Measurements from ENCODE around the gene GPR85.
"Not testable (repeated sequence)": the region's sequence is repeated elsewhere in the genome, so short reads cannot be mapped to it uniquely, and the experiment has no call there.

GPR85 gene

DNA sequence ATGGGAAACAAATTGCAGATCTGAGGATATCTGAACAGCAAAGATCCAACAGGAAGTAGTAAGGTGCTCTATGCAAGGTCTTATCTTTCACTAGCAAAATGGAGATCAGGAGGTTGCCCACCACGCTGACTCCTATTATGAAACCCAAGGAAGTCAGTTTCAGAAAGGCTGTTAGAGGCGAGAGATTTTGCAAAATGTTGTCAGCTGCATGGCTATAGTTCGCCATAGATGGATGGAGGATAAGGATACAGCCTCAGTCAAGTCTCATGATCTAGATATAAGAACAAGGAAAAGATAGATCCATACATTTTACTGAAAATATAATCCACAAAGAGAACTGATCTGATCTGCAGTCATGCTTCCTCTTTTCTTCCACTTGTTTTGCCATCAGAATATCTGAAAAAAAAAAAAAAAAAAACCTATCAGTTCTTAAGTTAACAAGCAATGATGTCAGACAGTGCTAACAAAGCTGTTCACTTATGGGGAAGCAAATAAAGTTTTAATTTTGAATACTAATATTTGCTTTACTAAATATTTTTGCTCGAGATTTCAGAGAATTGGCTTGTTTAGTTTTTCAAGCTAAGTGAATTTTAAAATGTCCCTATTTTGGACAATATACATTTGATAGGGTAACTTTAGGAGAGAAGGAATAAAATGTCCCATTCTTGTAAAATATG lies 2.0 kb downstream of the GPR85 start:
- no peak for DNase-seq (ENCODE audit: low read depth in 2 of 2)

DNA sequence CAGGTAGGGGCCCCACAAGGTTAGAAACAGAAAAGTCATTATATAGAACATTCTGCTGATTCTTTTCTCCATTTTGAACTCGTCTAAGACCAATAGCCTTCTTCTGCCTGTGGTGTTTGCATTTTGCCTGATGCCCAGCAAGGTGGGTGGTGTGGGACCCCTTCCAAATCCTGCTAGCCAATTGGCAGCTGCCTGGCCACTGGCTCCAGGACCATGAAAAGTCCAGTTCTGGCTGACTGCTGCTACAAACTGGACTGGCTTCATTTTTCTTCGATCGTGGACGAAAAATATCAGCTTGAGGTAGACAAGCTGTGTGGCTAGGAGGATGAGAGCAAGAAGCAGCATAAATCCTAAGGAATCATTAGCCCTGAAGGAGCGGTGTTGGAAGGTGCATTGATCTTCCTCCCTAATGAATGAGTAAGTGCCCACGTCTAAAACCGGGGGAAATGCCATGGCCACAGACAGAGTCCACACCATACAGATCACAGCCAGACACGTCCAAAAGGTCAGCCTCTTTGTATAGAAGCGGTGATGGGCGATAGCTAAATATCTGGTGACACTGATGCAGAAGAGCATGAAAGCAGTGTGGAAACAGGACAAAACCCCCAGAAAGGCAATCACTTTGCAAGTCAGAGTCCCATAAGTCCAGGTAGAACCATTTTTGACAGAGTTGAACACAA lies 2.7 kb downstream of the GPR85 start:
- DNase-seq (ENCODE audit: low read depth in 2 of 2): no peak

DNA sequence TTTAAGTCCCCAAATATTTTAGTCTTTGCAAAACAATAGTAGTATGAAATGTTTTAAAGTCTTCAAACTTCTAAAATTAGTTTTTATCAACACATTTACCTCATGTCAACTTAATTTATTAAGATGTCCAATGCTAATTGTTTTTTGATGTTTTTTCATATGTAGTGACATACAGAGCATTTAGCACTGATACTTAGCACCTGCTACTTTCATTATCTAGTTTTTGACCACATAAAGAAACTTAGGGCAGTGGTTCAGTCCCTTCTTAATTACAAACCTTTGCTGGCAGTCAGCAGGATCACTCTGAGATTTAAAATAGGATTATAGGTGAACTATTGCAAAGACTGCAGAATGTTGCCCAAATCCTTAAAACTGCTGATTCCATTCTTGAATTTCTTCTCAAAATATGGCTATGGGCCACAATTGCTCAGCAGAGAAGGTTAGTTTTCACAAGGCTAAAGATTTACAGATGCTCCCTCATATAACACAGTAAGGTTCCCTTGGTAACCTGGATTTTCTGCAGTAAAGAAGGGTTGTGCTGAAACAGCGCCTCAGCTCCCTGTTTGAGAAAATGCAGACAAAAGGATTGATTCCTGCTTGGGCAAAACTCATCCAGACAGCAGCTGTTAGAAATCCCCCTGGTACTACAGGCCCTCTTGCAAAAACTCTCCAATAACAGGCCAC lies 3.4 kb downstream of the GPR85 start:
- no peak for DNase-seq (ENCODE audit: low read depth in 2 of 2)

DNA sequence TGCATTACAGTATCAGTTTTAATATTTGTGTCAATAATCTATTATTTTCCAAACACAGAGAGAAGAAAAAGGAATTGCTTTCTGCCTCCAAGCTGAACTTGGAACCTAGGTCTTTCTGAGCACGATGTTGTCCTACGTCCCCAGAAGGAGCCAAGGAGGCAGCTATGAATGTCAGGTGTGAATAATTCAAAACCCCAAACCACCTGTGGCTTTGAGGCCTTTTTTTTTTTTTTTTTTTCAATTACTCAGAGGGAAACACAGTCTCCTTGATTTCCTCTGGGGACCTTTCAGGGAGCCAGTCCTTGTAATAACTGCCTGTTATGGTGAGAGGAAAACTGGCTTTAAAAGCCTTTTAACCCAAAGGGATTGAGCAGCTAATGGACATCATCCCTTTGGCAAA lies 8.3 kb downstream of the GPR85 start:
- DNase-seq (ENCODE audit: low read depth in 2 of 2): no peak

DNA sequence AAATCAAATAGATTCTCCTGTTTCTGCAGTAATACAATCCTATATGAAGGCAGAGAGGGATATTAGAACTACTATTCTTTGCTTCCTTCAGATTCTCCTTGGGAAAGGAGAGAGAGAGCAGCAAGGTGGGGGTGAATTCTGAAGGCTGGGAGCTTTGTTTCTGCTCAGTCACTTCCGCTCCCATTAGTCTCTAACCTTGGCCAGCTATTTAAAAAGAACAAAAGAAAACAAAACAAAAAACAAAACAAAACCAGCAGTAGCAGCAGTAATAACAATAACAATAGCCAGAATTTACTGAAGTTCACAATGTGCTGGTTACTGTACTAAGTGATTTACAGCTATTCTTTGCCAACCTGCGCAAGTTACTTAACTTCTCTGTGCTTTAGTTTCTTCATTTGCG lies 9.9 kb downstream of the GPR85 start:
- no peak for DNase-seq (ENCODE audit: low read depth in 2 of 2)

DNA sequence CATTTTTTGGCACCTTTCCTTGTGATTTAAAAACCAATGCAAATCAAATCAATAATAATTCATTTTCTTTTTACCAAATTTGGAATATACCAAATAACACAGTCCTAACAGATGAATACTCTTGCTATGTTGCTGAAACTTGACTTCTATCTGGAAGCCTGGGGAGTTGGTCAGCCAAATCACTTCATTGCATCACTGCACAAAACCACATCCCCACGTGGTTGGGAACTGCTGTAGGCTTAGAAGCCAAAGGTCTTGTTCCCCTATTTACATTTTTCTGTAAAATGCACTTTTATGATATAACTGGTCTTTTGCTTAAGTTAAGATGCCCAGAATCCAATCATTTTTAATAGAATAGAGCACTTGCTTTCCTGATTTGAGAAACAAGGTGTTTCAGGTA lies 15.2 kb downstream of the GPR85 start:
- DNase-seq (ENCODE audit: low read depth in 2 of 2): no peak

DNA sequence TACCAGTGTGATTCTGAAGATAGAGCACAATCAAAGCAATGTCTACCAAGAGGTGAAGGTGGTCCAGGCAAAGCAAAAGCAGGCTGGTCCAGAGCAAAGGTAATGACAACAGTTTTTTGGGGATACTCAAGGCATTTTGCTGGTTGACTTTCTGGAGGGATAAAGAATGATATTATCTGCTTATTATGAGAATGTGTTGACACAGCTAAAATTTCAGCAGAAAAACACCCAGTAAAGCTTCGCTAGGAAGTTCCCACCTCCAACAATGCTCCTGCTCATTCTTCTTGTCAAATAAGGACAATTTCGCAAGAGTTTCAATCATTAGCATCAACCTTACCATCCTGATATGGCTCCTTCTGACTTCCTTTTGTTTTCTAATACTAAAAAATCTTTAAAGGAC lies 24.1 kb downstream of the GPR85 start:
- no peak for DNase-seq (ENCODE audit: low read depth in 2 of 2)

DNA sequence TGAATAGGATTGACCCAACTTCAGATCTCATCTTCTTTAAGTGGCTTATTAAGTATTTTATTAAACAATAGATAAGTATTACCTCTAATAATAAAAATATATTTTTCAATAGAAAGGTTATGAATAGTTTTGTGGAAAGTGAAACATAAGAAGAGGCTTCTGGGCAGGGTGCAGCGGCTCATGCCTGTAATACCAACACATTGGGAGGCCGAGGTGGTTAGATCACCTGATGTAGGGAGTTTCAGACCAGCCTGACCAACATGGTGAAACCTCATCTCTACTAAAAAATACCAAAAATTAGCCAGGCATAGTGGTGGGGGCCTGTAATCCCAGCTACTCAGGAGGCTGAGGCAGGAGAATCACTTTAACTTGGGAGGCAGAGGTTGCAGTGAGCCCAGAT lies 26.5 kb downstream of the GPR85 start:
- no peak for DNase-seq (ENCODE audit: low read depth in 2 of 2)

DNA sequence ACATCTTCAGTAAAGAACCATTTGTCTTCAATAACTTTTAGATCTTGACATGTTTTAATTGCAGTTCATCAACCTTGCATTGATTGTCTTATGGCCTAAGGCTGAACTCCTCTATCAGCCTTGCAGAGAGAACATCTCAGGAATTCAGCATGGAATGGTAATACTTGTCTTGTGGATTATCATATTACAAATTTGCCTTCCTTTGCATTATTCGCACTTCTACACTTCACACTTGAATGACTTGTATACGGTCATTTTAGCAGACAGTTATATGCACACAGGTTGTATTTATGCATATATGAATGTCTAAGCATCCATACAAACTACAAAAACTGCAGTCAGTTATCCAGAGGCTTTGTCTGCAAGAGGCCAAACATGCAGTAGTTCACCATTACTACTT lies 31.7 kb downstream of the GPR85 start:
- DNase-seq (ENCODE audit: low read depth in 2 of 2): no peak

DNA sequence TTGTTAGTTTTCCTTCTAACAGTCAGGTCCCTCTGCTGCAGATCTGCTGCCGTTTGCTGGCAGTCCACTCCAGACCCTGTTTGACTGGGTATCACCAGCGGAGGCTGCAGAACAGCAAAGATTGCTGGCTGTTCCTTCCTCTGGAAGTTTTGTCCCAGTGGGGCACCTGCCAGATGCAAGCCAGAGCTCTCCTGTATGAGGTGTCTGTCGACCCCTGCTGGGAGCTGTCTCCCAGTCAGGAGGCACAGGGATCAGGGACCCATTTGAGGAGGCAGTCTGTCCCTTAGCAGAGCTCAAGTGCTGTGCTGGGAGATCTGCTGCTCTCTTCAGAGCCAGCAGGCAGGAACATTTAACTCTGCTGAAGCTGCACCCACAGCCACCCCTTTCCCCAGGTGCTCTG lies 32.4 kb downstream of the GPR85 start:
- DNase-seq (ENCODE audit: low read depth in 2 of 2): not testable (repeated sequence)

DNA sequence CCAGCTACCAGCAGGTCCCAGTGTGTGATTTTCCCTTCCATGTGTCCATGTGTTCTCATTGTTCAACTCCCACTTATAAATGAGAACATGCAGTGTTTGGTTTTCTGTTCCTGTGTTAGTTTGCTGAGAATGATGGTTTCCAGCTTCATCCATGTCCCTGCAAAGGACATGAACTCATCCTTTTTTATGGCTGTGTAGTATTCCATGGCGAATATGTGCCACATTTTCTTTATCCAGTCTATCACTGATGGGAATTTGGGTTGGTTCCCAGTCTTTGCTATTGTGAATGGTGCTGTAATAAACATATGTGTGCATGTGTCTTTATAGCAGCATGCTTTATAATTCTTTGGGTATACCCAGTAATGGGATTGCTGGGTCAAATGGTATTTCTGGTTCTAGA lies 37.4 kb downstream of the GPR85 start:
- DNase-seq (ENCODE audit: low read depth in 2 of 2): not testable (repeated sequence)

DNA sequence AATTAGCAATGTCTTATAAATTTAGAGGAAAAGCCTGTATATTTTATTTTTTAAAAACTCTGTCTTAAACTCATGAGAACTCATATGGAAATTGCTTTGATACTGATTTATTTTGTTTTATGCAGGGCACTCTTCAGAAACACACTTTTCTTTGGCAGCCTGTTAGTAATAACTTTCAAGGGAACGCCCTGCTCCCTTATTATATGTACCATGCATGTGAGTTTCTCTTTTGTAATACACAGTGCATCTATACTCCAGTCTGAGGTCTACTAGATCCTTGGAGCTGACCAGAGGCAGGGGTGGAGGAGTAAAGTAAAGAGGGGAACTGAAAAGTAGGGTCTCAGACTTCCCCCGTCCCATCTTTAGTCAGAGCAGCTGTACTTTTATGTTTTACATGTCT lies 40.2 kb downstream of the GPR85 start:
- no peak for DNase-seq (ENCODE audit: low read depth in 2 of 2)

DNA sequence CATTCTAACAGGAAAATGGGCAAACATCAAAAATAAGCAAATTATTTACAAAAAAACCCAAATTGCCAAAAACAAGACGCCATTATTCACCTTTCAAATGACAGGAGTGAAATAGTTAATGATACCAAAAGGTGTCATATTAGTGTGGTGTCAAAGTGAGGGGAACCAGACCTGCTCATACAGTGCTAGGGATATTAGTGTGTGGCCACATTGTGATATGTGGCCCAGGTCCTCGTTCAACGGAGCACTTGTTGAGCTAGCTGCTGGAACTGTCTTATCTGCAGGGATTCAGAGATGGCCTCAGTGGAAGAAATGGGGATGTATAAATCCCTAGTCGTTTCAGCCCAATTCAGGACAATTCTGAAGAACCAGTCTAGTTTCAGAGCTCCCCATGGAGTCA lies 41.2 kb downstream of the GPR85 start:
- no peak for DNase-seq (ENCODE audit: low read depth in 2 of 2)

DNA sequence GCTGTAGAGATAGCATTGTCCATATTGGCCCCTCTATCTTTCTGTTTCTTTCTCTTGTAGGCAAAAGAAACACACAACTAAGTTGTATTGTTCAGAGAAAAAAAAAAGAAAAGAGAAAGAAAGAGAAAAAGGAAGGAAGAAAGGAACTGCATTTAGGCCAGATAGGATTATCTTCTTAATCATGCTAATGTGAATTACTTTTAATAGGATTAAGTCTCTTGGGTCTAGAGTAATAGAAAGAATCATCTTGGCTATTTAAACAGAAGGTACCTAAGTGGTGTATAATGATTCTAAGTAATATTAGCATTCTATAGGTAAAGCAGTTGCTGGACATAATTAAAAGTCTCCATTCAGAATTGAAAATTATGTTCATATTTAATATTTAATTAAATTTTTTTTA lies 42.2 kb downstream of the GPR85 start:
- no peak for DNase-seq (ENCODE audit: low read depth in 2 of 2)

DNA sequence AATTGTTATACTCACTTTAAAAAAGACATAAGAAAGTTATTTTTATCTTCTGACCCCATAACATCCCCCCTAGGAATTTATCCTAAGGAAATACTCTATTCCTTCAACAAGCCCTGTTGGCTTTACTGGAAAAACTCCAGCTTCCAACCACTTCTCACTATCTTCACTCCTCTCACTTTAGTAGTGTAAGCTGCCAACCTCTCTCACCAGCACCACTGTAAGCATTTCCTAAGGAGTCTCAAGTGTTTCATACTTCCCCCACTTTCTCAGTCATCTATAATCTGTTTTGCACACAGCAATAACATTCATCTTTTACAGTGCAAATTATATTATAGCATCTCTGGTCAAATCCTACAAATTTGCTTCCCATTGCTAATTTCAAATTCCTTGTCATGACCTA lies 45.8 kb downstream of the GPR85 start:
- no peak for DNase-seq (ENCODE audit: low read depth in 2 of 2)

DNA sequence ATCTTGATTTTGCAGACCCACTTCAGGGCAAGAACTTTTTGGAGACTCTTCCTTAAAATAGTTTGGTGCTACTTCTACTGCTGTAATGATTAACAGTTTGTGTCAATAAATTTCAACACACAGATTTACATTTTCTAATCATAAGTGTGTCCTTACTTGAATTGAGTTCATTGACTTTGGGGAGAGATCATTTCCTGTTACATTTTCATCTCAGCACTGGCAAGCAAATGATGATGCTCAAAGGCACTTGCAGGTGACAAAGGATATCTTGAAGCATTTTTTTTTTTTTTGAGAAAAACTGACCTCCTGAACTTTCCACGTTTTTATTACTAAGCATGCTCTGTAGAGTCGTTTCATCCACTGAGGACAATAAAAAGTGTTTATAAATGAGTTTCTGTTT lies 52.7 kb downstream of the GPR85 start:
- no peak for DNase-seq (ENCODE audit: low read depth in 2 of 2)

Data from stimulated activated CD8-positive, alpha-beta memory T cell treated with anti-CD3 and anti-CD28 coated beads, Interleukin-7, amount 100 ng/mL, for 4 hours (primary cell).